HL-60 (cell line): ENCODE measurements around the gene SNTG2.

ENCODE experiments used
- CTCF ChIP-seq: IDR thresholded peaks from one replicate; pipeline ENCODE4 v1.5.1; 2011; ENCODE audit warnings: low read length, control low read depth, inconsistent platforms; ENCODE audit not compliant: insufficient read depth
- POLR2AphosphoS5 ChIP-seq: IDR thresholded peaks from 2 replicates; pipeline ENCODE4 v1.6.1; 2012; ENCODE audit warnings: low read depth

DNA sequence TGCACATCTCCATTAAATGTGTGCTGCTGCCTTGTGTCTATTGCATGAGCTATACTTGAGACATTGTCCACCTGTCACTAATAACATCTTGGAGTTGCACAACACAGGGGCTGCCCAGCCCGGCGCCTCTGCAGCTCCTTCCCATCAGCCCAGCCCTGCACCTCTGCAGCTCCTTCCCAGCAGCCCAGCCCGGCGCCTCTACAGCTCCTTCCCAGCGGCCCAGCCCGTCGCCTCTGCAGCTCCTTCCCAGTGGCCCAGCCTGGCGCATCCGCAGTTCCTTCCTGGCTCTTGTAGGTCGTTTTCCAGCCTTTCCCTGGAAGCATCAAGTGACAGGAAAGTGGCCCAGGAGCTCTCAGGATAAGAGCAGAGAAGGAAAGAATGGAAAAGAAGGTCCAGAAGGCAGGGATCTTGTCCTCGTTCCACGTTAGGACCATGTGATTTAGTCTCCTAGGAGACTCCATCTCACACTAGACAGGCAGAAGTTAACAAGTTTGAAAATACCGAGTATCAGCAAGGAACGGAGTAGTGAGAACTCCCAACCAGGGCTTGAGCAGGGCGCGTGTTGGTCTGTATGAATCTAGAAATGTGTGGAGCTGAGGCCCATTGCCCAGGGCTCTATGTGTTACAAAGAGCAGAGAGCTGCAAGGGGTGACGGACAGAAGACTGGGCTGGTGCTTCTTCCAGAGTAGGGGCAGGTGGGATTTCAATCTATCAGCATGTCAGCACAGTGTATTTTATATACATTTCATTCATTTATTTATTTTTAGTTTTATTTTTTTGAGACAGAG lies 346.9 kb downstream of the SNTG2 start:
- no peak for TF ChIP-seq CTCF
- TF ChIP-seq POLR2AphosphoS5 = no peak
